ENCODE data around the gene EHD2. TPM values are rescaled to one million over a fixed set of nuclear protein-coding genes. Genes with fewer than 3 reads are reported as not detected.
"Not testable (repeated sequence)": the region's sequence is repeated elsewhere in the genome, so short reads cannot be mapped to it uniquely, and the experiment has no call there.

Gene EHD2
- total and polyA plus RNA-seq, 4 donors, result 68.0 to 190 (median 127) TPM

GRCh38 chr19:47663911-47664771 is 49.1 kb upstream of the EHD2 start:
- H3K27ac ChIP-seq (ENCODE audit: low read depth in 1 of 2, low read length in 1 of 2), result peak overlapping the region; percentile 91 to 93
- H3K9ac ChIP-seq (ENCODE audit: insufficient read depth in 1 of 2, low read length in 2 of 2), result peak overlapping the region in 1 of 2 donors; percentile 59
- DNase-seq (peak; percentile 33 to 68 (median 60)), ATAC-seq (ENCODE audit: insufficient read depth, low FRiP score) (peak; percentile 67)
- H3K4me3 ChIP-seq, result no peak overlapping the region
- no peaks in the 10 kb centered on the region for H3K27me3 ChIP-seq (ENCODE audit: control insufficient read depth in 3 of 3, insufficient read depth in 3 of 3, low read length in 2 of 3)
- H3K9me3 ChIP-seq (ENCODE audit: control insufficient read depth in 4 of 4, insufficient read depth in 3 of 4, low read length in 3 of 4), result no peaks in the 10 kb centered on the region
- peaks cover 0 to 3% (median under 1%) of the 10 kb centered on the region in 4 donors for H3K36me3 ChIP-seq (ENCODE audit: control insufficient read depth in 4 of 4, insufficient read depth in 4 of 4, low read length in 4 of 4)
- TF ChIP-seq, protein P1, sequence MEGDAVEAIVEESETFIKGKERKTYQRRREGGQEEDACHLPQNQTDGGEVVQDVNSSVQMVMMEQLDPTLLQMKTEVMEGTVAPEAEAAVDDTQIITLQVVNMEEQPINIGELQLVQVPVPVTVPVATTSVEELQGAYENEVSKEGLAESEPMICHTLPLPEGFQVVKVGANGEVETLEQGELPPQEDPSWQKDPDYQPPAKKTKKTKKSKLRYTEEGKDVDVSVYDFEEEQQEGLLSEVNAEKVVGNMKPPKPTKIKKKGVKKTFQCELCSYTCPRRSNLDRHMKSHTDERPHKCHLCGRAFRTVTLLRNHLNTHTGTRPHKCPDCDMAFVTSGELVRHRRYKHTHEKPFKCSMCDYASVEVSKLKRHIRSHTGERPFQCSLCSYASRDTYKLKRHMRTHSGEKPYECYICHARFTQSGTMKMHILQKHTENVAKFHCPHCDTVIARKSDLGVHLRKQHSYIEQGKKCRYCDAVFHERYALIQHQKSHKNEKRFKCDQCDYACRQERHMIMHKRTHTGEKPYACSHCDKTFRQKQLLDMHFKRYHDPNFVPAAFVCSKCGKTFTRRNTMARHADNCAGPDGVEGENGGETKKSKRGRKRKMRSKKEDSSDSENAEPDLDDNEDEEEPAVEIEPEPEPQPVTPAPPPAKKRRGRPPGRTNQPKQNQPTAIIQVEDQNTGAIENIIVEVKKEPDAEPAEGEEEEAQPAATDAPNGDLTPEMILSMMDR (IDR thresholded peaks at IDR 0.05; ENCODE audit: control extremely low read depth, extremely low read depth), result no peak
- peaks cover 10 to 34% (median 11%) of the 10 kb centered on the region in 5 donors for H3K4me1 ChIP-seq (ENCODE audit: control insufficient read depth in 5 of 5, insufficient read depth in 5 of 5, low read length in 5 of 5)
- 55 to 57% methylated on average over 24 of the region's 24 CpGs for WGBS, 2 donors

GRCh38 chr19:47668556-47668955 is 44.7 kb upstream of the EHD2 start:
- DNase-seq; H3K27me3 ChIP-seq (ENCODE audit: control insufficient read depth in 3 of 3, insufficient read depth in 3 of 3, low read length in 2 of 3); H3K4me3 ChIP-seq; ATAC-seq (ENCODE audit: insufficient read depth, low FRiP score); H3K9ac ChIP-seq (ENCODE audit: insufficient read depth in 1 of 2, low read length in 2 of 2); H3K27ac ChIP-seq (ENCODE audit: low read depth in 1 of 2, low read length in 1 of 2); H3K36me3 ChIP-seq (ENCODE audit: control insufficient read depth in 4 of 4, insufficient read depth in 4 of 4, low read length in 4 of 4); H3K9me3 ChIP-seq (ENCODE audit: control insufficient read depth in 4 of 4, insufficient read depth in 3 of 4, low read length in 3 of 4): not testable (repeated sequence)
- 92 to 93% methylated on average over 13 of the region's 13 CpGs for WGBS, 2 donors
- H3K4me1 ChIP-seq (ENCODE audit: control insufficient read depth in 5 of 5, insufficient read depth in 5 of 5, low read length in 5 of 5), result peaks cover 8 to 29% (median 11%) of the 10 kb centered on the region in 5 donors

DNA sequence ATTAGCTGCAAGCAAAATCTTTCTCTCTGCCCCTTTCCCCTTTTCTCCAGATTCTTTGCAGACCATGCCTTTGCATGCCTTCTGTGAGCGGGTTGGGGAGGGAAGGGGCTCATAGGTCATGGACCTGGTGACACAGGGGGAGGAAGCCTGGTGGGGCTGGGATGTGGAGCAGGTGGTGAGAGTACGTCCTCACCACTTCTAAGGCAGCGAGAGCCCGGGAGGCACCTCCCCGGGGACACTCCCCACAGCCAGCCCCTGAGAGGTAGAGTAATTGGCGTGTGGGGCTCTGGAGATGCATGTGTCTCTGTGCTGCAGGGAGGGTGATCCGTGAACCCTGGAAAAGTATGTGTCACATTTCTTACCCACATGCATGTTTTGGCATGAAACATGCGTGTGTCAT is 42.5 kb upstream of the EHD2 start:
- TF ChIP-seq, protein P1 (IDR thresholded peaks at IDR 0.05; ENCODE audit: control extremely low read depth, extremely low read depth), result no peak
- H3K9ac ChIP-seq (ENCODE audit: insufficient read depth in 1 of 2, low read length in 2 of 2), result no peak overlapping the region
- H3K27ac ChIP-seq (ENCODE audit: low read depth in 1 of 2, low read length in 1 of 2), result no peak overlapping the region
- DNase-seq, result no peak
- 97 to 99% methylated on average over 8 of the region's 8 CpGs for WGBS, 2 donors
- H3K27me3 ChIP-seq (ENCODE audit: control insufficient read depth in 3 of 3, insufficient read depth in 3 of 3, low read length in 2 of 3), result no peaks in the 10 kb centered on the region
- ATAC-seq (ENCODE audit: insufficient read depth, low FRiP score), result no peak
- H3K9me3 ChIP-seq (ENCODE audit: control insufficient read depth in 4 of 4, insufficient read depth in 3 of 4, low read length in 3 of 4), result no peaks in the 10 kb centered on the region
- H3K36me3 ChIP-seq (ENCODE audit: control insufficient read depth in 4 of 4, insufficient read depth in 4 of 4, low read length in 4 of 4), result peaks cover 0 to 27% (median 12%) of the 10 kb centered on the region in 4 donors
- H3K4me3 ChIP-seq, result no peak overlapping the region
- H3K4me1 ChIP-seq (ENCODE audit: control insufficient read depth in 5 of 5, insufficient read depth in 5 of 5, low read length in 5 of 5), result peaks cover 0 to 20% (median 6%) of the 10 kb centered on the region in 5 donors

GRCh38 chr19:47671499-47671898 is 41.7 kb upstream of the EHD2 start:
- H3K27ac ChIP-seq (ENCODE audit: low read depth in 1 of 2, low read length in 1 of 2), result no peak overlapping the region
- peaks cover 0 to 19% (median 6%) of the 10 kb centered on the region in 5 donors for H3K4me1 ChIP-seq (ENCODE audit: control insufficient read depth in 5 of 5, insufficient read depth in 5 of 5, low read length in 5 of 5)
- TF ChIP-seq, protein P1 (IDR thresholded peaks at IDR 0.05; ENCODE audit: control extremely low read depth, extremely low read depth), result no peak
- DNase-seq (no peak), ATAC-seq (ENCODE audit: insufficient read depth, low FRiP score) (no peak)
- peaks cover 0 to 31% (median 12%) of the 10 kb centered on the region in 4 donors for H3K36me3 ChIP-seq (ENCODE audit: control insufficient read depth in 4 of 4, insufficient read depth in 4 of 4, low read length in 4 of 4)
- H3K27me3 ChIP-seq (ENCODE audit: control insufficient read depth in 3 of 3, insufficient read depth in 3 of 3, low read length in 2 of 3), result no peaks in the 10 kb centered on the region
- no peak overlapping the region for H3K9ac ChIP-seq (ENCODE audit: insufficient read depth in 1 of 2, low read length in 2 of 2)
- no peak overlapping the region for H3K4me3 ChIP-seq
- WGBS, 2 donors, result 95 to 100% methylated on average over 2 of the region's 2 CpGs
- no peaks in the 10 kb centered on the region for H3K9me3 ChIP-seq (ENCODE audit: control insufficient read depth in 4 of 4, insufficient read depth in 3 of 4, low read length in 3 of 4)

All from lung (tissue), 12 donors.